AG20443 (cell line): ENCODE data around the gene BMP2K.
"Not testable (repeated sequence)": the region's sequence is repeated elsewhere in the genome, so short reads cannot be mapped to it uniquely, and the experiment has no call there.

Source experiments
- DNase-seq: peaks from one replicate; pipeline ENCODE4 v3.0.0; 2012; ENCODE audit warnings: low spot score, mixed read lengths

The BMP2K gene

GRCh38 chr4:78795594-78796416 lies 19.7 kb downstream of the BMP2K start:
- not testable (repeated sequence) for DNase-seq

GRCh38 chr4:78796526-78796925 lies 20.4 kb downstream of the BMP2K start:
- DNase-seq: no peak

DNA sequence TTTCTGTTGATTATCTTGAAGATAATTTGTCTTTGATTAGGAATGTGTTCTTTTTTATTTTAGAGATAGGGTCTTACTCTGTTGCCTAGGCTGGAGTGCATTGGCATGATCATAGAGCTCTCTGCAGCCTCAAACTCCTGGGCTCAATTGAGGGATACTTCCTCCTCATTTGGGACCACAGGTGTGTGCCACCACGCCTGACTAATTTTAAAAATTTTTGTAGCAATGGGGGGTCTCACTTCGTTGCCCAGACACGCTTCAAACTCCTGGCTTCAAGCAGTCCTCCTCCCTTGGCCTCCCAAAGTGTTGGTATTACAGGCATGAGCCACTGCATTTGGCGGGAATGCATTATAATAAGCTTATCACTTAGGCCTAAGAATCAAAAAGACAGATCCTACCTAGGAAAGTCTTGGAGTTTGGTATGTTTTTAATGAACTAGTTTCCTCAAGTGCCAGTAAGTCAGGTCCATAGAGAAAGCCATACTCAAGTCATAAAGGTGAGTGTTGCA lies 21.7 kb downstream of the BMP2K start:
- no peak for DNase-seq

DNA sequence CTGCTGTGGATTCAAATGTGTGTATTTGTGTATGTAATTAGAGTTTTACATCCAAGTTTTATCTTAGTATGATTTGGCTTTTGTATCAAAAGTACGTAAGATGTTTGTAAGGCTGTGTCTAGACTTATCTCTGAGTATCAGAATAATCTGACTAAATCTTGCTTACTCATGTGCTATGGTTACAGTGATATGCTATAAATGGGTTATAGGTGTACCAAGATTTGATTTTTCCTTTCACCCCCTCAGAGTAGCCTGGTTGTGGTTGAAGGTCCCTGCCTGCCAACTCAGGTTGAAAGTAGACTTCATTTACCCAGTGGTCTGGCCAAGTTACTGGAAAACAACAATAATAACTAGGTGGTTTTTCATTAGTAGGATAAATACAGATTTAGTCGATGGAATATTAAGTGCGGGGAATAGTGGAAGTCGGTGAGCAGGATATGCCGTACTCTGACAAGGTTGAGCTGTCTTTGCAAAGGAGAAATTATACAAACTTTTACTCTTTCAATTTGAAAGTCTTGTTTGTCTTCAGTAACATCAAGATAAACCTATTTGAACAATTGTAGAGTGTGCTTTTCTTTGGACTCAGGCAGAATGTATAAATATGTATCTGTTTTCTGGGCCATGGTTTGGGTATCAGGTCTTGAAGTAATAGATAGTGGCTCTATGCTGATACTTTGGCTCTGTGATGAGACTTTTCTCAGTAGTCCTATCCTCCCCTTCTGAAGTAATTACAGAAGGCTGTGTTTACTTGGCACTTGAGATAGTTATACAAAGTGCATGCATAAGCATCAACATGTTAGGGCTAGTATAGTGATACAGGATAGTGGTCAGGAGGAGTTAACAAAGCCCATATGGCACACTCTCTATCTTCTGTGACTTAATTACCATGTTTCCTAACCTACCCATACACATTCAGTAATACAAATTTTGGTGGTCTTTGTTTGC lies 23.7 kb downstream of the BMP2K start:
- no peak for DNase-seq

GRCh38 chr4:78800965-78801364 lies 24.8 kb downstream of the BMP2K start:
- DNase-seq: no peak

DNA sequence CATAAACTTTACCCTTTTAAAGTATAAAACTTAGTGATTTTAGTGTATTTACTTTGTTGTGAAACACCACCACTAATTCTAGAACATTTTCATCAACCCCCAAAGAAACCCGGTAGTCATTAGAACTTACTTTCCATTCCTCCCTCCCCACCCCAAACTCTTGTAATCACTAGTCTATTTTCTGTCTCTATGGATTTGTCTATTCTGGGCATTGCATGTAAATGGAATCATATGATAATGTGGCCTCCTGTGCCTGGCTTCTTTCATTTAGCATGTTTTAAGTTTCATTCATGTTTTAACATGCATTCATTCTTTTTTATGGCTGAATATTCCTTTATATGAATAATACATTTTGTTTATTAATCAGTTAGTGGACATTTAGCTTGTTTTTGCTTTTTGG lies 27.8 kb downstream of the BMP2K start:
- DNase-seq: no peak

DNA sequence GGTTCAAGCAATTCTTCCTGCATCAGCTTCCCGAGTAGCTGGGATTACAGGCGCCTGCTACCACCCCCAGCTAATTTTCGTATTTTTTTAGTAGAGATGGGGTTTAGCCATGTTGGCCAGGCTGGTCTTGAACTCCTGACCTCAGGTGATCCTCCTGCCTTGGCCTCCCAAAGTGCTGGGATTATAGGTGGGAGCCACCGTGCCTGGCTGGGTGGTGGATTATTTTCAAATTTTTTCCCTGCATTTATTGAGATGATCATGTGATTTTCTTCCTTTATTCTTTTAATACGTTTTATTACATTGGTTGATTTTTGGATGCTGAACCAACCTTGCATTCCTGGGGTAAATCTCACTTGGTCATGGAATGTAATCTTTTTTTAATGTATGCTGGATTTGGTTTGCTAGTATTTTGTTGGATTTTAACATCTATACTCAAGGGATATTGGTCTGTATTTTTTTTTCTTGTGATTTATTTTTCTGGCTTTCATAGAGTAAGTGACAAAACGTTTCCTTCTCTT lies 30.9 kb downstream of the BMP2K start:
- DNase-seq: no peak

DNA sequence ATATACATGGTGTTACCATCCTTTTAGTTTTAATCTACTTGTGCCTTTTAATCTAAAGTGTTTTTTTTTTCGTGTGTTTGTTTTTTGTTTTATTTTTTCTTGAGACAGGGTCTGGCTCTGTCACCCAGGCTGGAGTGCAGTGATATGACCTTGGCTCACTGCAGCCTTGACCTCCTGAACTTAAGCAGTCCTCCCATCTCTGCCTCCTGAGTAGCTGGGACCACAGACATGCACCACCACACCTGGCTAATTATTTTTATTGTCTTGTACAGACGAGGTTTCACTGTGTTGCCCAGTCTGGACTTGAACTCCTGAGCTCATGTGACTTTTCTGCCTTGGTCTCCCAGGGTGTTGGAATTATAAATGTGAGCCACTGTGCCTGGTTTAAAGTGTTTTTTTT lies 33.1 kb downstream of the BMP2K start:
- DNase-seq: no peak

GRCh38 chr4:78809928-78810835 lies 34.0 kb downstream of the BMP2K start:
- DNase-seq: no peak

- no peak for DNase-seq
Observed at GRCh38 chr4:78811034-78811433, 34.9 kb downstream of the BMP2K start.

DNA sequence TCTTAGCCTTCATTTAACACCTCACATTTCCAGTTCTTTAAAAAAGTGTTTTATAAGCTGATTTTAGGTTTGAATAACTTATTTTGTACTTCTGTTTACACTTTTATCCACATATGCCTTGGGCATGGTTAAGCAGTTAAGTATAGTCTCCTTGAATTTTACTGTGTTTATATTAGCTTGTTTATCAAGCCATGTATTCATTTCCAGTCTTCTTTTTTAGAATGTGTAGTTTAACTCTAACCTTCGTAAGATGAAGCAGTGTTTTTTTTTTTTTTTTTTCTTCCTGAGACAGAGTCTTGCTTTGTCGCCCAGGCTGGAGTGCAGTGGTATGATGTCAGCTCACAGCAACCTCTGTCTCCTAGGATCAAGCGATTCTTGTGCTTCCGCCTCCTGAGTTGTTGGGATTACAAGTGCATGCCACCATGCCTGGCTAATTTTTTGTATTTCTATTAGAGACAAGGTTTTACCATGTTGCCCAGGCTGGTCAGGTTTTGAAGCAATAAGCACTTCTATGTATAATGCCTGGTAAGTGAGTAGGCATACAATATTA lies 42.5 kb downstream of the BMP2K start:
- DNase-seq: no peak

DNA sequence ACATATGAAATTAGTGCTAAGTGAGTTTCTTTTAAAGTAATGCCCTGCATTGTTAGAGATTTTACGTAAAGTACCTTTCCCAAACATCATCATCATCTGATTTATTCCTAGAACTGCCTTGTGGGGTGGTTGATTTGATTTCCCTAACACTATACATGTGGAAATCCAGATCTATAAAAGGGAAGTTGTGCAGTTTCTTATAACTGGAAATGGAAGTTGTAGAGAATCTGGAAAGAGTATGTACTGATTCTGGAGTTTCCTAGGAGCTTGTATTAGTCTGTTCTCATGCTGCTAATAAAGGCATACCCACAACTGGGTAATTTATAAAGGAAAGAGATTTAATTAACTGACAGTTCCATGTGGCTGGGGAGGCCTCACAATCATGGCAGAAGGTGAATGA lies 47.9 kb downstream of the BMP2K start:
- no peak for DNase-seq

- no peak for DNase-seq
Observed at GRCh38 chr4:78827191-78827590, 51.0 kb downstream of the BMP2K start.

DNA sequence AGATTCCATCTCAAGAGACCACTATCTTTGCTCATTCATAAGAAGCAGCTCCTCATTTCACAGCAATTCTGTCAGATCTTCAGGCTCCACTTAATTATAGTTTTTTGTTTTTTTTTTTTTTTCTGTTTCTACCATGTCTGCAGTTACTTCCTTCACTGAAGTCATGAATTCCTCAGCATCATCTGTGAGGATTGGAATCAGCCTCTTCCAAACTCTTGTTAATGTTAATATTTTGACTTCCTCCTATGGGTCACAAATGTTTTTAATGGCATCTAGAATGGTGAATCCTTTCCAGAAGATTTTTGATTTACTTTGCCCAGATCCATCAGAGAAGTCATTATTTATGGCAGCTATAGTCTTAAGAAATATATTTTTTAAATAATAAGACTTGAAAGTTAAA lies 53.1 kb downstream of the BMP2K start:
- no peak for DNase-seq

DNA sequence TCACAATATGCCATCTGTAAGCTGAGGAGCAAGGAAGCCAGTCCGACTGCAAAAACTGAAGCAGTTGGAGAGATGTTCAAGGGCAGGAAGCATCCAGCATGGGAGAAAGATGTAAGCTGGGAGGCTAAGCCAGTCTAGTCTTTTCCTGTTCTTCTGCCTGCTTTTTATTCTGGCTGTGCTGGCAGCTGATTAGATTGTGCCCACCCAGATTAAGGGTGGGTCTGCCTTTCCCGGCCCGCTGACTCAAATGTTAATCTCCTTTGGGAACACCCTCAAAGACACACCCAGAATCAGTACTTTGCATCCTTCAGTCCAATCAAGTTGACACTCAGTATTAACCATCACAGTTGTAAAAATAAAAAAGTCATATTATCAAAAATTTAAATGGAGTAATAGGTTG lies 63.5 kb downstream of the BMP2K start:
- DNase-seq: not testable (repeated sequence)

DNA sequence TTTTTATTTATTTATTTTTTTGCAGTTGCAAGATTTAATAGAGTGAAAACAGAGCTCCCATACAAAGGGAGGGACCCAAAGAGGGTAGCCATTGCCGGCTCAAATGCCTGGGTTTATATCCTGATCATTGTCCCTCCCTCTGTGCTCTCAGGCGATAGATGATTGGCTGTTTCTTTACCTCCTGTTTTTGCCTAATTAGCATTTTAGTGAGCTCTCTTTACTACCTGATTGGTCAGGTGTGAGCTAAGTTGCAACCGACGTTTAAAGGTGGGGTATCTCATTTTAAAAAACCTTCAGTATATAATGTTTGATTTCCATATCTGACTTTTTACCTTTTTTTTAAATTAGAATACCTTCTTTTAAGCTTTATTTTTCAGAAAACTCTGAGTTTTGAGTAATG lies 64.1 kb downstream of the BMP2K start:
- DNase-seq: not testable (repeated sequence)

- DNase-seq: no peak
Observed at GRCh38 chr4:78845472-78845871, 69.3 kb downstream of the BMP2K start.

DNA sequence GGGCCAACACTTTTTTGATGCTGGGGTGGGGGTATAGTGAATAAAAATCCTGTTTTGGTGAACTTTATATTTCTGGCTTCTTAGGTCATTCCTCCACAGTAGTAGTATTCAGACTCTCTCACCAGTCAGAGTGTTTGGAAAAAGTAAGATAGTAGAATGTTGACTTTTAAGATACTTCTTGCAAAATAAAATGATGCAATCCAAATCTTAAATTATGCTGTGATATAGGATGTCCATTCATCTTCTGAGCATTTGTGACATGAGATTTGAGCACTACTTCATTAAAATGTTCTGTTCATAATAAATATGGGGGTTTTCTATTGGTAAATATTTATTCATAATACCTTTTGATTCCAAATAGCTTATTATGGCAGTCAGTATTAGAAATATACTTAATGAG lies 70.1 kb downstream of the BMP2K start:
- DNase-seq: no peak

DNA sequence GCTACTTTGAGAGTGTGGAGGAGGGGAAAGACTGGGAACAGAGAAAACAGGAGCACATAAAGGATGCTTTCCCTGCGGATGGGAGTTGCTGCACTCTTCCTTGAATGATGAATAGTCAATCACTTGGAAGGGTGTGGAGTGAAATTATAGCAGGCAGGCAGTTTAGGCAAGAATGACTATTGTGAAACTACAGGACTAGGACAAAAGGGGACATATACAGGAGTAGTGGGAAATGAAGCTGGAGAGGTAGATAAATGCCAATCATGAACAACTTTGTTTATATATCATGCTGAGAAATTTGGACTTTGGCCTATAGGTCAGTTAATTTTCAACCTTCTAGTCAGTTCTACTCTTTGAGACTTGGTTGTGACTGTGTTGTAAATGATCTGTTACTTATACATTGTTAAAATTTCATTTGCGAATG lies 86.2 kb downstream of the BMP2K start:
- no peak for DNase-seq

DNA sequence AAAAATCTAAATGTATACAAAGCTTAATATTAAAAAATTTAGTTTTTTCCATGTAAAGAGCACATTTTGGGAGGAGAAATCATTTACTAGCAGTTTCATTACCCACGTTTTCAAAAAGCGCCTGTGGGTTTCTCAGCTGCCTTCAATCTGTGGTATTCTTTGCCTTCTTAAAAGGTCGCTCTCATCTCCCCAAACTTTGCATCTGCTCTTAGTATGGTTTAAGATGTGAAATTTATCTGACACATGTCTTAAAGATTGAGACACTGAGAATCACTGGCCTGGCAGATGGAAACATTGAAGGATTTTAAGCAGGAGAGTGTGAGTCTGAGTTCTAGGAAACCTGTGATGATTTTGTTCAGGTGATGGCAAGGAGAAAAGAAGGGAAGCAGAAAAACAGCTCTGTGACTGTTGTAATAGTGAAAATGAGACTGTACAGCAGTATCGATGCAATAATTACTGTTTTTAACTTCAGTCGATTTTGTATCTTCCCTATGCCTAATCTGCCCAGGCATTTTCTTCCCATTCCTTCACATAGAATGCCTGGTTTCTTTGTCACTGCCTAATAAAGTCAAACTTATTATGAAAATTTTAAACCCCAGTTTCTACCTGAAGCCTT lies 87.2 kb downstream of the BMP2K start:
- DNase-seq: no peak

DNA sequence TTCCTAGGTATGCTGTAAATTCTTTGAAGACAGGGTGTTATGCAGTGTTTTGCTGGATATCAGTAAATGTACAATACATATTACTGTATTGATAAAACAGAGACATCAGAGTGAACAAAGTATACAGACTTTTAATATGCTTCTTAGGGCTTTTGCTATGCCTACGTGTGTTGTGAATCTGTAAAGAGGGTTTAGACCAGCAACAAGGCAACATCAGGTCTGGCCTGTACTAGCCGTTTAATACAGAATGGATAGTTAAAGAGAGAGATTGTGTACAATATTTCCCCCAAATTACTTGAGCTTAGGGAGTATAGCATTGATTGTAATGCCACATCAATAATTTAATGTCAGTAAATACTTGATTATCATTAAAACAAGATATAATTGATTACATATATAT lies 87.8 kb downstream of the BMP2K start:
- no peak for DNase-seq
